D341Med (cell line): ENCODE measurements around the gene RICTOR.

Experiments used
- DNase-seq: peaks from one replicate; pipeline ENCODE4 v3.0.0; 2012; ENCODE audit warnings: low spot score

Gene RICTOR, protein sequence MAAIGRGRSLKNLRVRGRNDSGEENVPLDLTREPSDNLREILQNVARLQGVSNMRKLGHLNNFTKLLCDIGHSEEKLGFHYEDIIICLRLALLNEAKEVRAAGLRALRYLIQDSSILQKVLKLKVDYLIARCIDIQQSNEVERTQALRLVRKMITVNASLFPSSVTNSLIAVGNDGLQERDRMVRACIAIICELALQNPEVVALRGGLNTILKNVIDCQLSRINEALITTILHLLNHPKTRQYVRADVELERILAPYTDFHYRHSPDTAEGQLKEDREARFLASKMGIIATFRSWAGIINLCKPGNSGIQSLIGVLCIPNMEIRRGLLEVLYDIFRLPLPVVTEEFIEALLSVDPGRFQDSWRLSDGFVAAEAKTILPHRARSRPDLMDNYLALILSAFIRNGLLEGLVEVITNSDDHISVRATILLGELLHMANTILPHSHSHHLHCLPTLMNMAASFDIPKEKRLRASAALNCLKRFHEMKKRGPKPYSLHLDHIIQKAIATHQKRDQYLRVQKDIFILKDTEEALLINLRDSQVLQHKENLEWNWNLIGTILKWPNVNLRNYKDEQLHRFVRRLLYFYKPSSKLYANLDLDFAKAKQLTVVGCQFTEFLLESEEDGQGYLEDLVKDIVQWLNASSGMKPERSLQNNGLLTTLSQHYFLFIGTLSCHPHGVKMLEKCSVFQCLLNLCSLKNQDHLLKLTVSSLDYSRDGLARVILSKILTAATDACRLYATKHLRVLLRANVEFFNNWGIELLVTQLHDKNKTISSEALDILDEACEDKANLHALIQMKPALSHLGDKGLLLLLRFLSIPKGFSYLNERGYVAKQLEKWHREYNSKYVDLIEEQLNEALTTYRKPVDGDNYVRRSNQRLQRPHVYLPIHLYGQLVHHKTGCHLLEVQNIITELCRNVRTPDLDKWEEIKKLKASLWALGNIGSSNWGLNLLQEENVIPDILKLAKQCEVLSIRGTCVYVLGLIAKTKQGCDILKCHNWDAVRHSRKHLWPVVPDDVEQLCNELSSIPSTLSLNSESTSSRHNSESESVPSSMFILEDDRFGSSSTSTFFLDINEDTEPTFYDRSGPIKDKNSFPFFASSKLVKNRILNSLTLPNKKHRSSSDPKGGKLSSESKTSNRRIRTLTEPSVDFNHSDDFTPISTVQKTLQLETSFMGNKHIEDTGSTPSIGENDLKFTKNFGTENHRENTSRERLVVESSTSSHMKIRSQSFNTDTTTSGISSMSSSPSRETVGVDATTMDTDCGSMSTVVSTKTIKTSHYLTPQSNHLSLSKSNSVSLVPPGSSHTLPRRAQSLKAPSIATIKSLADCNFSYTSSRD (N-terminal part only)

DNA sequence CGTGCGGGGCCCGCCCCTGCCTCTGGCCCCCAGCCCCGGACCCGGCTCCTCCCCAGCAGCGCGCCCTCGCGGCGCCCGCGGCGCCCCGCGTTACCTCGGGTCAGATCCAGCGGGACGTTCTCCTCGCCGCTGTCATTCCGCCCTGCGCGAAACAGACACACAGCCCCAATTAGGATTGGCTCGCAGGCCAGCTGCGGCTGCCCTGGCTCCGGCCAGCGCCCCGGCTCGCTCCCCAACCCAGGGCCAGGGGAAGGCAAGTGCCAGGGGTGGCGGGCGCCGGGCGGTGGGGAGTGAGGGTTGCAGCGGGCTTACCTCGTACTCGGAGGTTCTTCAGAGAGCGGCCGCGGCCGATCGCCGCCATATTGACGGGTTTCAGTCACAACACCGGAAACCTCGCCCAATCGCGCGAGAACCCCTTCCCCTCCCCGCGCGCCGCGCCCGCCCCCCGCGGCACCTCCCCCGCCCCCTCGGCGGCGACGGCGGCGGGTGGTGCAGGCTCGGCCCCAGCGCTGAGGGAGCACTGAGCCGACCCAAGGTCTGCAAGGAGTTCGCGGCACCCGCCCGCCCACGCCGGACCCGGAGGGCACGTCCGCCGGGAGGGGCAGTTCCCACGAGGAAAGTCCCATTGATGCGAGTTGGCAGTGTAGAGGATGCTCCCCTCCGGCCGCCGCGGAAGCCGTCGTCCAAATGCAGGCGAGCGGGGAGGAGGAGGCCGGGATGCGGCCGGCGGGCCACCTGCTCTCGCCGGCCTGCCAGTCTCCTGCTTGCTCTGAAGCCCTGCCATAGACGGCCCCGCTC is at the start of gene RICTOR:
RICTOR (minus strand) TSS at position 383 of the 798 bp plus-strand sequence; CDS start at position 361, 22 bp downstream.
- peak; percentile 94 for DNase-seq

DNA sequence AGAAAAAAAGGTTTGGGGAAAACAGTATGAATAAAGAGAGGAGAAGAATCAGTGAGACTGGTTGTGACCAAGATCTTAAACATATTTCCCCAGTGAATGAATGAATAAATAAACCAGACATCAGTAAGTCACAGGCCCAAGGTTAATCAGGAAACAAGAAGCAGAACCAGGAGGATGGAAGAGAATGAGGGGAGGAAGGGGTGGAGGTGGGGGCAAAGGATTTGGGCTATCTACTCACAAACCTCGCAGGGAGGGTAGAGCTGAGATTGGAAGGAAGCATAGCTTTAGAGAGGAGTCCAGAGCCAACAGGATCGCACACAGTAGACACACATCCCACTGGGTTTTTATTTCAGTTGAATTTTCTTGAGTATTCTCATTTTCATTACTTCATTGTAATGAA is 47.7 kb upstream of the RICTOR start:
- DNase-seq = no peak

DNA sequence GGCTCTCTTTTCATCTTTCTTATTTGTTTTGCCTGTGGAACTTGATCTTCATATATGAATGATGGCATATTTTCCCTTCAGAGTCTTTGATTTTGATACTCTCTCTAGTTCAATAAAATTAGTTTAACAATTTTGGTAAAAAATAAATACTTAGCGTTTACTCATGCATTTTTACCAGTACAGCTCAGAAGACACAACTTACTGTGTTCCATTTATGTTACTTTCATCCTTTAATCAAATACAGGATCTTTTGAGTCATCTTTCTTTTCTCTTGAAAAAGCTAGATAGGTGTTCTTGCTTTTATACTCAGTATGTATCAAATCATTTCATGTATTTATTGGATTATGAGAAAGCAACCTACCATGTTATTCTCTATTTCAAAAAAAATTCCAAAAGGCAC is 47.1 kb upstream of the RICTOR start:
- DNase-seq = no peak

DNA sequence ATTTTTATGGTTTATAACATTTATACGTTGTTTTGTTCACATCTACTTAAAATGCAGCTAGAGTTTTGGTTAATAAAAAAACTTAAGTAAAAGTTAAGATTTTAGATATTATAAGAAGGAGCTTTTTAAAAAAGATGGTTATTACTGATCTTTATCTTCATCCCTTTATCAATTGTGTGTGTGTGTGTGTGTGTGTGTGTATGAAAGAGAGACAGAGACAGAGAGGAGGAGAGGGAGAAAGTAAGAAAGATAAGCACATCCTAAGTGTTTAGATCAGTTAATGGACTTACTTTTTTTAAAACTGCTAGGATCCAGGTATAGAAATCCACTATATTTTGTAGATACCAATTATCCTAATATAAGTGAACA is 45.8 kb upstream of the RICTOR start:
- DNase-seq = no peak

DNA sequence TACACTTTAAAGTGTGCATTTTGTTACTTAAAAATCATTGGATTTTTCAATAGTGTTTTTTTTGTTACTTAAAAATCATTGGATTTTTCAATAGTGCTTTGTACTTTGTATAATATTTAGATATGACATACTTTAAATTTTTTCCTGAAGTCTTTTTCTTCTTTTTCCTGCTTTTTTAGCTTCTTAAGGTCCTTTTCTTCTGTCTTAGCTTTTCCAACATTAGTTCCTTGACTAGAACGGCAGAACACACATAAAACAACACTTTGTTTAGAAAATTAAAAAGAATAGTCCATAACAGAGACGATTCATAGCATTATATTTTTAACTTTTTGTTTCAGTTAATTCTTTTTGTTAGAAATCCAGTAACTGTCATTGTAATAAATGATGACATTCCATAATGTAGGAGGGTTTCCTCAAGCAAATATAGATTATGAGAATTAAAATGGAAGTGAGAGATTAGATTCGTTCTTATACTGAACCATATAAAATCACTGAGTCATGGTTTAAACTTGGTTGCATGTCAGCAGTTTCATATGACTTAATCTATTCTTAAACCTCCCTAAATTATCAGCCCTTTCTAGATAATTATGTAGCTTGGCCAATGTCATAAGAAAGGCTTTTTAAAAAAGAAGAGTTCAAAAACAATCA is 45.3 kb upstream of the RICTOR start:
- no peak for DNase-seq

DNA sequence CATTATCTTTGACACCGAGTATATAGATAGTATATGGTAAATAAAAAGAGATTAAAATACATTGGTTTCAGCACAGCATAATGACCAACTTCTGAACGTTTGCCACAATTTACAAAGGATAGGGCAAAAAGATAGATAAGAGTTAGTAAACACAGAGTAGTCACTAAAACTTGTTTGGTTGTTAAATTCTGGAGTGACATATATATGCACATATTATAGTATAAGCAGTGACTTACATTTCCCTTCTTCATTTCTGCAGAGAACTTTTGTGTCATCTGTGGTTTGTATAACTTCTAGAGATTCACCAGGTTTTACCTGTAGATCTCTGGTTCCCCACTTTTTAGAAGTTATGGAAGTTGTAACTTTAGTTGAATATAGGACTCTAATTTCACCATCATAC is 44.4 kb upstream of the RICTOR start:
- DNase-seq = no peak

DNA sequence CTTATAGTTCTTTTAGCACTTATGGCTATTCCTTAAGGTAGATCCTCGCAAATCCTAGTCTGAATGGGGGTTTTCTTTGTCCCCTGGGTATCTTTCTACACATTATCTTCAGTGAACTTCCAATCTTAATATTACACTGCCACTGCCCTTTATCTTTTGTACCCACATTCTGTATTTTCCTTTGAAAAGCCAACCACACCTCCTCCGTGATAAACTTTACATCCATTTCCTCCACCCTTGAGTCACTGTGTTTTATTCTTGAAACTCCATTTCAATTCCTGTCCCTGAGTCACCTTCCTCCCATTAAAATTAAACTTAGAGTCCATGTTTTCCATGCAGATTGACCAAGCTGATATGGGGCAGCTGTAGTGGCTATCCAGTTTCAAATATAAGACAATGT is 43.2 kb upstream of the RICTOR start:
- DNase-seq = no peak

DNA sequence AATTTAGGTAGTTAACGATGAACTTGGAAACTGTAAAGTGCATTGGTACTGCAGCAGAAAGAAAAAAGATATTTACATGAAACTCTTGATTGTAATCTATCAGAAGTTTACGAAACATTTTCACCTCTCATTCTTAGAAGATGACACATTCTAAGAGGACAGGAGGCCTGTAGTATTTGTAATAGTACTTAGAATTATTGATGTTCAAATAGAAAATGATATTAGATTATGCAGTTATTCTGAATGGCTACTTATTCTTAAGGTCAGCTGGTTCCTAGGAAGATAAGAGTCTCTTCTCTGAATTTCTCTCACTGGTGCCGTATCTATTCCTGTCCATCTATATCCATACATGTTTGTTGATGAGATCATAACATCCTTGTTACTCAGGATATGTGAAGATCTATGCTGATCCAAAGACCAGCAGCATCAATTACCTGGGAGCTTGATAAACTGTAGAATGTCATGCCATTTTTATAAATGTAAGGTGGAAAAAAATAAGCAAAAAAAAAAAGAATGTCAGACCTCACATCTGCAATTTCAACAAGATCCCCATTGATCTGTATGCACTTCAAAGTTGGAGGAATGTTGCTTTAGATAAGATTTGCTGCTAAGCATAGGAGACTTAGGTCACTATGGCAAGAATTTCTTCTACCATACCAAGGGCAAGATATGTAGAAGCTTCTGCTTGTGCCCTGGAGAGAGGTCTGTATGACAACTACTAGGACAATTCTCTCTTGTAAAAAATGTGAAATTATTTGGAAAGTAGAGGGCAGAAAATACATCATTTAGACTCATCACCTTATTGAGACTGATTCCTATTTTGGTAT is 42.4 kb upstream of the RICTOR start:
- DNase-seq = no peak

DNA sequence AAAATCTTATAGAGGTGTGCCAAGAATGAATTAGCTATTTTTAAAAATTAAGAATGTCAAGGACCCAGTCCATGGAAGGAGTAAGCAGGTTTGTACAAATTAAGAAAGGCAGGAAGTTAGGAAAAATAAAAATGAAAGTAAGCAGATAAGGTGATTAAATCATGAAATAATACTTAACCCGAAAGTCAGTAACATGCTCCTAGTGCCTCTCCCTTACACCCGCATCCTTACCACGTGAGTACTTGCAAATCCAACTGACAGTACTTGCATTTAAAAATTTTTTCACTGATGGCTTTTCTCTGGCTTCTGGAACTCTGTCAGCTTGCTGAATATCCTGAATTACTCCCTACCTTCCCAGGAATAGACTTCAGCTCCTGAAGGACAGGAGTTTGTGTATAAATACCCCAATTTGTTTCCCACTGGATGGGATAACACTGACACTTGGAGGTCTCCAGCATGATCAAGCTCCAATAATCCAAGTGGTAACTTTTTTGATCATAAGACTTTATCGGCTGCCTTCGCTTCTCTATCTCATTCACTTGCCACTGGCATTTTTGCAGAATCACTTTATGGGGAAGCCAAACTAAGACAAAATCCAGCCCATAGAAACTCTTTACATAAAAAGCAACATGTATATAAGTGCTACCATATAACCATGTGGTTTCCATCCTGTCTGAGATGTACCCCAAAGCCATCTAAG is 41.6 kb upstream of the RICTOR start:
- no peak for DNase-seq

DNA sequence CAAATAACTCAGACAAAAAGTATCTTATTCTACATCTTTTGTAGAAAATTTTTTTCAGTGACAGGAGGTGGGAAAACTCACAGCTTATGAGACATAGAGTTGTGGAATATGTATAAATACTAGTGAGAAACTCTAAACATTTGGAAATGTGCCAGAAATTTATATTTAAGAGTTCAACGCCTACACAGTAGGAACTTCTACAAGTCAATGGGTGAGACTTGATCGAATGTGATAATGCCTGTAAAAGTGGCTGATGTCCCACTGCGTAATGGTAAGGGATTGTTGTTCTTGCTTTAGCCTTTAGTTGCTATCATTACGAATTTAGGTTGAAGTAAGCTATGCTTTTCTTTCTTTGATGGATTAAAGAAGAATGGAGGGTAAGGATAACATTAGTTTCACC is 40.0 kb upstream of the RICTOR start:
- no peak for DNase-seq

DNA sequence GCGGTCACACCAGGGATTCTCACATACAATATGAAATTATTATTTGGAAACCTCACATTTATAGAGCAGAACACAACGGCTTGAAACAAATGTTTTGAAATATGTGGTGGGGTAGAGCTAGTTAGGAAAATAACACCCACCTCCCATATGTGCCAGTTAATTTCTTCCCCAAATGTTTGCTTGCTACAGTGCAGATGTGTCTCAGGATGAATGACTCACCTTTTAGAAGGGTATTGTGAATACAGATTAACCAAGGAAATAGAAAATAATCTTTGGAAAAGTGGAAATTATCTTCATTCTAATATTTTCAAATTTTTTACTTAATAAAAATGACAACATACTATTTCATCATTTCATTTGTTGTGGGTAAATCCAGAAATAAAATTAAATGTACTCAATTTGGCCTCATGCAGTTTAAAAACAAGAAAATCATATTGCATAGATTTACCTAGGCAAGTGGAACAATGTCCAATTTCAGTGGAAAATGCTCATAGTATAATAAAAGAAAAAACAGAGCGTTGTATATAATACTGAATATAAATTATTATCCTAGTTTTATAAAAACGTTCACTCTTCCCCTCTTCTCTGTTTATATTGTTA is 39.3 kb upstream of the RICTOR start:
- no peak for DNase-seq

DNA sequence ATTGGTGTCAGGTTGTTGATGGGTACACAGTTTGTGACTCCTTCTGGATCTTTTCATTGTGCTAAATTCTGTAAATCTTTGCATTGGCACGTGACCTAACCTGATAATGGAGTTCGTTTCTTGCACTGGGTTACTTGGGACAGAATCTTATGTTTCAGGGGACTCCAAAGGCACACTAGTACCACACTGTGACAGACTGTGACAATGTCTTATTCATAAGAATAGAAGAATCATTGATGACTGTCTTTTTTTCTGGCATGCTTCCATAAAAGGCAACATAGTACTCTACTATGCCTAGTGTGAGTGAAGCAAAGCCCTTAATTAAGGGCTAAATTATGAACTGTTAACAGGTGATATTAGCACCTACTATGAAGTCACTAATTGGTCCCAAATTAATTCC is 35.4 kb upstream of the RICTOR start:
- no peak for DNase-seq

DNA sequence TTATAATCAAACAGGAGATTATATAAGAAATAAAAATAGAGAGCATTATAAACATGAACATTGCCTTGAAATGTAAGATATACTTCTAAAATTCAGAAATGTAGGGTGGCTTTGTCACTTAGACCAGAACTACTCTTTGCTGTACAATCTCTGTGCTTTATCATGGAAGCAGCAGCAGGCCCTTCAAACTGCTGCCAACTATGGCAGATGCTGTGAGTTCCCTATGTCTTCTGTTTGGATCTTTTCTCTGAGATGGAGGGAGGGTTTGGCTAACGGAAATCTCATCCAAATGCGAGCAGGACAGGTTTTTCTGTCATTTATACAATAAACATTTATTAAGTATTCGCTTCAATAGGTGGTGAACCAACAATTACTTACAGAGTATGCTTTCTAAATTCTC is 34.8 kb upstream of the RICTOR start:
- DNase-seq = no peak

DNA sequence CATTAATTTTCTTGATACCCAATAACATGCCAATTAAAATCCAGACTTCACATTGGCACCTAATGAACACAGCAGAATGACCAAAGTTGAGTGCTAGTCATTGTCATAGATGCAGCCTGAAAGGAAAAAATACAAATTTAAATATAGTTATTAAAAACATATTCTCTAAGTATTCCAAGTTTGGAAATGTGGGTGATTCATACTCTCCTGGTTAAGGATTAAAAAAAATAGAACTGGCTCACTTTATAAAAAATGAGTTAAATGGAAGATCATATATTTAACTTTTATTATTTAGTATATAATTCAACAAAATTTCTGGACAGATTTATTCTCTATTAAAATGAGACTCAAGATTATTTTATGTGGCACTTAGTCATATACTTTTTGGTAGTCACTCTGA is 33.2 kb upstream of the RICTOR start:
- no peak for DNase-seq

DNA sequence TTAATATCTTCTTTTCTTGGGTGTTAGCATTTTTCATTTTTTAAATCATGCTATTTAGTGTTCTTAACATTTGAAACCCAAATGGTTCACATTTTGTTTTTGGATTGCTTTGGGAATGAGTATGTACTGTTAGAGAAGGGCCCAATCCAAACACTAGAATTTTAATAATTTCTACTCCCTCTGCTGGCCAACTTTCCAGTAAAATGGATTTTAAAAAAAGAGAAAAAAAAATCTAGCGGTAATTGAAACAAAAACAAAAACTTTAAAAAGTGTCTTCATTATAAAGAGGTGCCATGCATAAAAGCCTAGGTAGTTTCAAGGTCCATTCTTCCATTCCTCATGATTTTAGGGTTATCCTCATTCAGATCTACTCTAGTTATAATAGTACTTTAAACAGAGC is 32.1 kb upstream of the RICTOR start:
- DNase-seq = no peak

DNA sequence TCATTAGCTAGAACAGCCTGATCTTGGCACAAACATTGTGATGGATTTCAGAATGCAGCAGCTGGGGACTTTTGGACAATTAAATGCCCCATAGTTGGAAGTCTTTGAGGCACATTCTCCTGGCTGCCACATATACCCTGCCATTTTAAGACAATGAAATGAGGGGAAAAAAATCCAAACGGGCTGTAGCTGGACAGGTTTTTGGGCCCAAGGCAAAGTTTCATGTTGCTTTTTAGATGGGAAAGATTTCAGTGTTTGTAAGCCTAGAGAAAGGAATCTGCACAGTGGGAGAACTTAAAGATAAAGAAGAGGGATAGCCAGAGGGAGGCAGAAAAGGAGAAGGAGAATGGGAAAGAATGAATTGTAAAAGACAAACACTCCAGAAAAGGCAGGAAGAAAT is 30.0 kb upstream of the RICTOR start:
- DNase-seq = no peak

DNA sequence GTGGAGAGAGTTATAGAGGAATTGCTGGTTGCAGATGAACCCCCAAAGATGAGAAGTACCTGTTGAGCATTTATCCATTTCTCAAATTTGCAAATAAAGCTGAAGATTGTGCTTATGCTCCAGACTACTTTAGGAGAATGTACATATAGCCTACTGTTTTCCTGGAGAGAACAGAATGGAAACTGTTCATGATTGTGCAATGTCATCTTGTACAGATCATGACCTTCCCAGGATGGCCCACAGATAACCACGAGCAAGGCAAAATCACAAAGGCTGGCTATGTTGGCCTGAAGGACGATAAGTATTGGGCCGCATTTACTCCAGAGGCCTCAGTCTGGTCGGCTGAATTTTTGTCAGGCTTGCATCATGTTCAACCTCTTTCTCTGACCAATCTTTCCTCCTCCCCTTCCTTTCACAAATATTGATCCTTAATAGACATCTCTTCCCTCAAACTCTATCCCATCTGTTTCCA is 28.5 kb upstream of the RICTOR start:
- no peak for DNase-seq

DNA sequence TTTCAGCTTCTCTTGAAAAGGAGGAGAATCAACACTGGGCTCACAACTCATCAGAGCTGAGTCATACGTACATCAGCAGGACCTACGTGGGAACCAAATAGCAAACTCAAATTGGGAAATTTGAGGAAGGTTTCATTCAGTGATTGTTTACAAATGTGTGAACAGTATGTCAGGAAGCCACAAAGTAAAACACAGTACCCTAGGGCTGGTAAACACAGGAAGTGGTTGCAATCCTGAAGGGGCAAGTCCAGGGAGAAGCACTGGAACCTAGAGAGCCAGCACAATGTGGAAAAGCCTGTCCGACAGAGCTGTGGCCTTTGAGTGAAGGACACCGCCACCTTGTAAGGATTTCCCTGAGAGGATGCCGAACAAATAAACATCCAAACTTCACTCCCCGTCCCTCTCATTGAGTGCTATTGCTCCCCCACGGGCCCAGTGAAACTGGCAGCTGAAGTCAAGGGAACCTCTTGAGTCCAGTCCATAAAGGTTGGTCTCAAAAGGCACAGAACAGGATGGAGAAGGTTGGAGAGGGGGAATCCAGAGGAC is 26.7 kb upstream of the RICTOR start:
- no peak for DNase-seq
